A673 (cell line): Measurements from ENCODE around the gene SIGLEC6. TPM values are rescaled to one million over a fixed set of nuclear protein-coding genes. Genes with fewer than 3 reads are reported as not detected.

ENCODE experiments used
- BruUV-seq: library from RNA; stranded (reverse); fragments of 400-500 nt; replicated peaks from 2 replicates; lab custom pipeline; 2021; lab: Mats Ljungman, UMichigan
- CTCF ChIA-PET: fragments of 300-600 bp; sonication (Branson Sonifier 250); formaldehyde crosslinking; loops from one replicate; lab custom pipeline; 2022; ENCODE audit warnings: antibody characterized with exemption; lab: Charles Lee
- POLR2A ChIA-PET: fragments of 300-600 bp; sonication (Branson Sonifier 250); formaldehyde crosslinking; loops from one replicate; lab custom pipeline; 2022; ENCODE audit warnings: antibody characterized with exemption; ENCODE audit not compliant: low non-redundant PET; lab: Charles Lee
- DNase-seq: peaks from one replicate; pipeline ENCODE4 v3.0.0-alpha.2; 2015; ENCODE audit warnings: low spot score
- H3K27ac ChIP-seq: fragments of 200-600 bp; sonication (generic); 2 replicates; pipeline ENCODE4 v1.5.1; 2016; ENCODE audit warnings: mixed run types, low read depth, mild to moderate bottlenecking, mixed read lengths, antibody characterized with exemption, low read length; ENCODE audit not compliant: poor library complexity, severe bottlenecking
- H3K27me3 ChIP-seq: fragments of 200-600 bp; sonication (generic); replicated peaks from 2 replicates; pipeline ENCODE4 v1.6.1; 2017; ENCODE audit warnings: mixed run types, low read depth, mild to moderate bottlenecking, mixed read lengths, antibody characterized with exemption, low read length; ENCODE audit not compliant: insufficient read depth, poor library complexity
- H3K36me3 ChIP-seq: fragments of 200-600 bp; sonication (generic); 2 replicates; pipeline ENCODE4 v1.6.1; 2016; ENCODE audit warnings: mixed run types, mild to moderate bottlenecking, mixed read lengths, antibody characterized with exemption, low read length; ENCODE audit not compliant: insufficient read depth, poor library complexity, severe bottlenecking
- H3K4me1 ChIP-seq: fragments of 200-600 bp; sonication (generic); 2 replicates; pipeline ENCODE4 v1.6.1; 2017; ENCODE audit warnings: mixed run types, mild to moderate bottlenecking, mixed read lengths, antibody characterized with exemption, low read length; ENCODE audit not compliant: insufficient read depth, poor library complexity, severe bottlenecking
- H3K4me3 ChIP-seq: fragments of 200-600 bp; sonication (generic); 2 replicates; pipeline ENCODE4 v1.5.1; 2016; ENCODE audit warnings: low read depth, mixed run types, mild to moderate bottlenecking, mixed read lengths, low read length; ENCODE audit not compliant: poor library complexity, severe bottlenecking
- H3K9me3 ChIP-seq: fragments of 200-600 bp; sonication (generic); 2 replicates; pipeline ENCODE4 v1.6.1; 2016; ENCODE audit warnings: mixed run types, low read depth, mild to moderate bottlenecking, mixed read lengths, antibody characterized with exemption, low read length; ENCODE audit not compliant: poor library complexity, severe bottlenecking
- CTCF ChIP-seq: fragments of 300-800, 200-600 bp; sonication (generic); conservative IDR thresholded peaks from 2 replicates; pipeline ENCODE4 v1.5.1; 2017; ENCODE audit warnings: low read depth, mild to moderate bottlenecking, antibody characterized with exemption, low read length, moderate library complexity, mixed read lengths
- EZH2 ChIP-seq: fragments of 200-600 bp; sonication (generic); IDR thresholded peaks from 2 replicates; pipeline ENCODE4 v1.6.1; 2017; ENCODE audit warnings: borderline replicate concordance, low read depth, mild to moderate bottlenecking, mixed read lengths, antibody characterized with exemption, low read length; ENCODE audit not compliant: poor library complexity, severe bottlenecking
- intact Hi-C: fragments of 100-400 bp; cut with micrococcal nuclease; formaldehyde crosslinking; loops from one replicate; pipeline ENCODE4 v1.10.0; 2022; ENCODE audit not compliant: unreplicated experiment
- total RNA-seq: library from RNA; stranded (reverse); gene quantifications from 2 replicates; pipeline ENCODE4 v1.2.3, GENCODE V29; 2021

The SIGLEC6 gene
- total RNA-seq, 1 experiment from 2014 or later: not detected

- H3K4me3 ChIP-seq: no peak overlapping the region
- no peak for TF ChIP-seq CTCF
- no peak for TF ChIP-seq EZH2
- BruUV-seq: no TSS peak
- no peaks in the 10 kb centered on the region for H3K36me3 ChIP-seq
- intact Hi-C loops: no loop called here
- peaks cover 35% of the 10 kb centered on the region for H3K27me3 ChIP-seq
- no peaks in the 10 kb centered on the region for H3K9me3 ChIP-seq
- ChIA-PET POLR2A (no interaction called here), CTCF (no interaction called here)
- H3K4me1 ChIP-seq: no peaks in the 10 kb centered on the region
- no peak for DNase-seq
- no peak overlapping the region for H3K27ac ChIP-seq
Measured at GRCh38 chr19:51552608-51552995, 21.1 kb upstream of the SIGLEC6 start.

DNA sequence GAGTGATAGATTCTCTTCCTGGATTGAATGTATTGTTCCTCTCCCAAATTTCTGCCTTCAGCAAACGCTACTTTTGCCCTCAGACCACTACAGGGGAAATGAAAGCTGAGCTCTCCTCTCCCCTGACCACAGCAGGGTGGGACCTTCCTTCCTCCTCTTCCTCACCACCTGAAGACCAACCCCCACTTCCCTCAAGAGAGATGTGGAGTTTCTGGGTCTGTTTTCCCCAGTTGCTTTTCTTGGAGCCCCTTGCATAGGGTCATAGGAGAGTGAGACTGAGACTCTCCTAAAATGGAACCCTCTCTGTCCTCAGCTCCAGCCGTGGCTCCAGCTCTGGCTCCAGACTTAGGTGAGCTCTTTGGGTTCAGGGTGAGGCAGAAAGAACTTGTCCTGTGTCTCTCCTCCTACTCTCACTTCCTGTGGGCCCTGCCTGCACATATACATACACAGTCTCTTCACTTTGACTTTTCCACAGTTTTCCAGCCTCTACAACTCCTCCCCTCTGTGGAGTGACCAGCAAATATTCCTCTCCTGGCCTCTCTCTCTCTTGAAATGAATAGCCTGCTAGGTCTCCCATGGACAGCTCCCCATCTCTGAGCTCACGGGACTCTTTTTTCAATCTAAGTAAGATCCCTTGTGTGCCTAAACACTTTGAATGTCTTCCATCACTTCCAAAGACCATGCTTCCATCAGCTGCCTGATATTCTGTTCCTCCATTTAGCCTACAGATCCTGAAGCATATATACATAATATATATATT, 20.4 kb upstream of the SIGLEC6 start:
- intact Hi-C loops: no loop called here
- CTCF ChIA-PET: no interaction called here

DNA sequence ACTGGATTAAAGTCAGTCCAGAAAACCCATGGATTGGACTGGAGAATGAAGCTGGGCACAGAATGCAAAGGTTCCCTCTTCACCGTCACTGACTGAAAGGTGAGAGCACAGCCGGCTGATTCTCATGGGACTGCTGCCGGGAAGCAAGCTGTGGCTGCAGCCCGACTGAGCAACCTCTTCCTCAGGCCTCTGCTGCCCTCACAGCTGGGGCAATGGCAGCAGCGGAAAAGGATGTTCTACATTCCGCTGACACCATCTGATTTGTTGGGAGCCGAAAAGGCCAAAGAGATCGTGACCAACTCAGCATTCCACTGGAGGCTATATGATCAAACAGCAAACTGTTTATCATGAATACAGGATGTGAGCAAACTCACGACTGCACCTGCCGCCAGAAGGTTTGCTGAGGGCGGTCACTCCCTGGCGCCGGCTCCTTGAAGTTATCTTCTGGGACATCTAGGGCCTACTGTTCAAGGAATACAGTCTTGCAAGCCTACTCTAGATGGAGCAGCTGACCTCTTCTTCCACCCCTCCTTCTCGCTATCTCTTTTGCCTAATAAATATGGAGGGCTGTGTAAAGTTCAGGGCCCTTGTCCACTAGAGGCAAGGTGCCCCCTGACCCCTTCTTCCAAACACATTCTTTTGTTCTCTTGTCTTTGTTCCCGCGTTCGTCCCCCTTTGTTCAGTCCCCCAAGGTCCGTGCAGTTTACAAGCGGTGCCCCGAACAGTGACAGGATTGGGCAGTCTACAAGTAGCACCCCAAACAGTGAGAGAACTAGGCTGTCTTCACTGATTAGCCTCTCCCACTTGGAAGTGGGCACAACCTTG, 19.6 kb upstream of the SIGLEC6 start:
- no peak overlapping the region for H3K27ac ChIP-seq
- H3K4me3 ChIP-seq: no peak overlapping the region
- CTCF ChIA-PET: no interaction called here
- intact Hi-C loops: no loop called here
- BruUV-seq: no TSS peak
- no peaks in the 10 kb centered on the region for H3K36me3 ChIP-seq
- no peak for DNase-seq
- TF ChIP-seq CTCF: no peak
- H3K9me3 ChIP-seq: no peaks in the 10 kb centered on the region
- H3K4me1 ChIP-seq: no peaks in the 10 kb centered on the region
- peaks cover 51% of the 10 kb centered on the region for H3K27me3 ChIP-seq
- POLR2A ChIA-PET: no interaction called here

More for the DNA sequence above, 20.4 kb upstream of the SIGLEC6 start:
- no peak for TF ChIP-seq CTCF
- no peak for TF ChIP-seq EZH2
- Histone ChIP-seq H3K9me3 (no peaks in the 10 kb centered on the region), H3K4me1 (no peaks in the 10 kb centered on the region), H3K36me3 (no peaks in the 10 kb centered on the region), H3K4me3 (no peak overlapping the region), H3K27ac (no peak overlapping the region), H3K27me3 (peaks cover 43% of the 10 kb centered on the region)
- DNase-seq: no peak
- POLR2A ChIA-PET: no interaction called here
- BruUV-seq: no TSS peak
